AG08395 (cell line): ENCODE measurements around the gene MEGF6.

ENCODE experiments used
- DNase-seq: peaks from one replicate; pipeline ENCODE4 v3.0.0; 2012; ENCODE audit warnings: mixed read lengths, low spot score

MEGF6 gene

DNA sequence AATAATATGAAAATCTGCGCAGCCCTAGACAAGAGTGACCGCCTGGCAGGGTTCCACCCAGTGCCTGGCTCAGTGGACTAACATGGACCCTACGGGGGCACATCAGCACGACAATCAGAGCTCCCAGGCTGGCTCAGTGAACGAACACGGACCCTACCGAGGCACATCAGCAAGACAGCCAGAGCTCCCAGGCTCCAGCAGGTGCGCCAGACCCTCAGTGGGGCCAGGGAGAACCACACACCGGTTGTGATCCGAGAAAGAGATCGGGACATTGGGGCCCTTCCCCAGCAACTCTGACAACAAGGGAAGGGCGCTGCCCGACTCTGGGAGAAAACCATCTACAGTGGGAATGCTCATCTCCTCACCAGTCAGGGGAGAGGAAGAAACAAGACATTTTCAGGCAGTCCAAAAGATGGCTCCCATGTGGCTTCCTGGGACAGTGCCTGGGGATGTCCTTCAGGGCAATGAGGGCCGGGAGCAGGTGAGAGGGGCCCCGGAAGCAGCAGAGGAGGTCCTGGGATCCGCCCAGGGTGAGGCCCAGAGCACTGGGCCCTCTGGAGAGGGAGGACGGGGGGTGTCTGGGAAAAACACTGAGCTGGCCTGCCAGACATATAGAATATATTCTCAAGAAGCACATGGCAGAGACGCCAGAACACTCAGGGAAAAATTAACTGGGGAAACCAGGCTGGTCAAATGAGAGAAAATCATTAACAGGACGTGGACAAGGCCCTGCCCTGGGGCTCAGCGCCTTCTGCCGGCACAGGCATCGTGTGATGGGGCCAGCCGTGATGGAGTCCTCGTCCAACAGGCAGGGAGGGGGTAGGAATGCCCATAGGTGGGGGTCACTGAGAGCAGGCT, 152.0 kb downstream of the MEGF6 start:
- no peak for DNase-seq

DNA sequence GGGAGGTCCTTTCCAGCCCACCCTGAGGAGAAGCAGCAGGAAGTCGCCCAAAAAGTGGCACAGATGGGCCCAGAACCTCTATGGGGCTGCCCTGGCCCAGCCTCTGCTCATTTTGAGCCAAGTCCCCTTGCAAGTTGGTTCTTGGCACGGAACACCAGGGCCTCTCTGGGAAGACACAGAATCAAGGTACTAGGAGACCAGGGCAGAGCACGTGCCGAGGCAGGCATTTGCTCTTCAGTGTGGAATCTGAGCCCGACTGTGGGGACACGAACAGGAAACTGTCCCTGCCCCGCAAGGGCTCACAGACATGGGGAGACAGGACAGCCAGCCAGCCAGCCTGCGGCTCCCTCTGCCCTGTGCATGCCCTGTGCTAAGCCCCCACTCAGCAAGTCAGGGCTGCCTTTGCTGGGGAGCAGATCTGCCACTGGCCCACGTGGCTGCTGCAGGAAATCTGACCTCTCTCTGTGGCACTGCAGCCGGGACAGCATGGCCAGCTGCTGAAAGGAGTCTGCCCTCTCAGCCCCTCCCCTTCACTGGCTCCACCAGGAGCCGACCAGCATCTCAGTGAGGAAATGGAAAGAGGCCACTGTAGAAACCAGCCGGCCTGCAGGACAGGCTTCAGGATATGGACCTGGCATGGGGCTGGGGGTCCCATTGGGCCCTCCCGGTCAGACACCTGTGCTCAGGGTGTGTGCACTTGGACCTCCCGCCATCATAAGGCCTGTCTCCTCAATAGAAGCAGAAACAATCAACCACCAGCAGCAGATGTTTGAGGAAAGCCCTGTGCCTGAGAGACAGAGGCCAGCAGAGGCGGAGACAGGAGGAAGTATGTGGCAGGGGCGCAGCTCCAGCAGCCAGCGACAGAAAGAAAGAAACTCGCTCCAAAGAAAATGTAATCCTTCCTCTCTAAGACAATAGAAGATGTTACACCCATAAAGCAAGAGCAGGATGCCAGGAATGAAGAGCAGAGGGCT, 153.1 kb downstream of the MEGF6 start:
- no peak for DNase-seq

DNA sequence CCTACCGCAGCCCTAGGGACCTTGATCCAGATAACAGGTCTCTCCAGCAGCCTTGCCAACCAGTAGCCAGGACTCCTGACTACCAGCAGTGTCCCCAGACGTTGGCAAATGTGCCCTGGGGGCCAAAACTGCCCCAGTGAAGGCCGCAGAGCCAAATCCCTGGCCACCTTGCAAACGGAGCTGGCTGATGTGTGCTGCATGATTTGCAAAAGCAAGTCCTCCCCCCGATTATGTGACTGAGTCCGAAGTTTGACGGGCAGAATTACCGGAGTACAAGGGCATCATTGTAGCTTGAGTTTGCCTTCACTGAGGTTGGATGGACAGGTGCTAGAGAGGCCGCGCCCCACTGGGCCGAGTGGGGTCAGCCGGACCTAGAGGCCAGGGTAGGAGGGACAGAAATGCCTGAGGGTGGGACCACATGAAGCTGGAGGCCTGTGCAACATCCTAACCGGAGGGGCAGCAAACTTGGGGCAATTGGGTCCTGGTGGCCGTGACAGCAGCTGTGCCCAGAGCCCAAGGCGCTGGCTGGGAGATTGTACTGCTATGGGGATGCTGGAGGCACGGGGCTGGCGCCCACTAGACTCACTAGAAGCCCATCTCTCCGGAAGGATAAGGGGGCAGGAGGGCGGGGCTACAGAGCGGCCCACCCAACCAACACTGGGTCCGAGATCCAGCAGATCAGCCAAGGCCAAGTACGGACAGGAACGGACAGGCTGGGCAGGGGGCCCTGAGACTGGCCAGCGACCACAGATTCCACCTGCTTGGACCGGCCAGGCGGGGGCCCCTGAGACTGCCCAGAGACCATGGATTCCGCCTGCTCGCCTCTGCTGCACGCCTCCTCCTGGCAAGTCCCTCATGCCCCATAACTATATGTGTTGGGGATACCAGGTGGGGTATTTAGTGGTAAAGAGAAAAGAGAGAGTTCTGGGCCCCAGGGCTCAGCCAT, 154.1 kb downstream of the MEGF6 start:
- DNase-seq, result no peak

DNA sequence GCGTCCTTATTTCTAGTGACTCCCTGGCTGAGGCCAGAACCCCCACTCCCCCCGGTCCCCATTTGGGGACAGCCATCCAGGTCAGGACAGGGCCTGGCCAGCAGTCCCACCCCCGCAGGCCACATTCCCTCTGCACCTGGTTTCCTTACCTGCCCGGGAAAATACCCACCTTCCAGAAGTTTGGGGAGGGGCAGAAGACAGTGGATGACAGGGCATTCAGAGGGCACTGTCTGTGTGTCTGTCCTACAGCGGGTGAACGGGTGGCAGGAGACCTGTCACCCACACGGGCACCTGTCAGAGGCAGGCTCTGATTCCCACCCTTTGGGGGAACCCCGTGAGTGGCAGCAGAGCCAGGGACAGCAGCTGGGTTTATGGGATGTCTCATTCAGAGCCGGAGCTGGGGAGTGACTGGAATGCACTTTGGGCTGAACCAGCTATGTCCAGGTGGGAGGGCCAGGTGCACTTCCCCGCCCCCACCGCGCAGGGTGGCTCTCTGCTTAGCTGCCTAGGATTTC, 154.8 kb downstream of the MEGF6 start:
- no peak for DNase-seq

DNA sequence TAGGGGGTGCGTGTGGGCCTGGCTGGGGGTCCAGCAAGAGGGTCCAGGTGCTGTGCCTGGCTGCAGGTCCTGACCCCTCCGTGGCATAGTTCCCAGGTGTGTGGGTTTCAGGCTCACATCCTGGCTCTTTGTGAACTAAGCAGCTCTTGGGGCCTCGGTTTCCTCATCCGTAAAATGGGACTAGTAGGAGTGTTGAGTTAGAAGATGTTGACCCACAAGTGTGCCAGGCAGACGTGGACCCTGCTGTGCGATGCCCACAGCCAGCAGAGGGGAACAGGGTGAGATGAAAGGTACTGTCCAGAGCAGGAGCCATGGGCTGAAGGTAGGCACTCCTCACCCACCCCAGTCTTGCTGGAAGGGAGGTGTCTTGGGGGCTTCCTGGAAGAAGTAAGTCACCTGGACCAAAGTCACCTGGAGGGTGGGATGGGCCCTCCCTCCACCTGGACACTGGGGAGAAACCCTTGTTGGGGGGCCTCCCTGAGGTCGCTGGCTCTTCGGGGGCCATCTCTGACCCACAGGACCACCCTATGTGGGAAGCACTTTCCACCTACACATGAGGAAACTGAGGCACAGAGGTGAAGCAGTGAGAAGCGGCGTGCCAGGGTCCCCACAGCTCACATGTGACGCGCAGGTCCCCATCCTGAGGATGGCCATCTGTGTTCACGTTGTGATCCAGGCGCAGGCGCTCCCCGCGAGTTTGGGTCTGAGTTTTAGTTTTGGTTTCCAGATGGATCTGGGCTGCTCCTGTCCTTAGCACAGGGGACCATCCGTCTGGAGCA, 155.4 kb downstream of the MEGF6 start:
- no peak for DNase-seq

DNA sequence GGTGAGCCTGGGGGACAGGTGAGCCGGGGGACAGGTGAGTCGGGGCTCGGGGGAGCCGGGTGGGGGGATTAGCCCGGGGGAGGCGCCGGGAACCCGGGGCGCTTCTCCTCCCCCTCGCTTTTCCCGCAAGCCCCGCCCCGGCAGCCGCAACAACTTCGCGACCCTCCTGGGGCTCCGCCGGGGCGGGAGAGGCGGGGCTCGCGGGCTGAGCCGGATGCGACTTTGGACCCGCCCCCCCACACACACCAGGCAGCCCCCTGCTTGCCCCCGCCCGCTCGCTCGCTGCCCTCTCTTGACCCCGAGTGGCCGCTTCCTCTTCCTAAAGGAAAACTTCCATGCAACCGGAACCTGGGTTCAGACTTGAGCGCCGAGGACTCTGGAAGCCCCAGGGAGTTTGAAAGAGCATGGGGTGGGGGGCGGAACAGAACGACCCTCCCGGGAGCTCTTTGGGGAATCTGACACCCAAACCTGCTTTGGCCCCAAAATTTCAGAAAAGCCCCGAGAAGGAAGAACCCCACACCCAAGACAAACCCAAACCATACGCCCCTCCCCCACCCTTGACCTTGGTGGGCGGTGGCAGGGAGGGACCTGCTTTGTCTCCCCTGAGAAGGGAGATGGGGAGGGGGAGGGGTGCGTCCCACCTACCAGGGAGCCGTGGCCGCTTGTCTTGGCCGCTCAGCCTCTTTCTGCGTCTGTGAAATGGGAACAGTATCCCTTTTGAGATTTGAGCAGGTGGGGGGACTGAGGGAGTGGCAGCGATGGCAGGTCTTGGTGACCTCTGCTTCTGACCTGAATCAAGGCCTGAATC, 156.3 kb downstream of the MEGF6 start:
- DNase-seq, result no peak

DNA sequence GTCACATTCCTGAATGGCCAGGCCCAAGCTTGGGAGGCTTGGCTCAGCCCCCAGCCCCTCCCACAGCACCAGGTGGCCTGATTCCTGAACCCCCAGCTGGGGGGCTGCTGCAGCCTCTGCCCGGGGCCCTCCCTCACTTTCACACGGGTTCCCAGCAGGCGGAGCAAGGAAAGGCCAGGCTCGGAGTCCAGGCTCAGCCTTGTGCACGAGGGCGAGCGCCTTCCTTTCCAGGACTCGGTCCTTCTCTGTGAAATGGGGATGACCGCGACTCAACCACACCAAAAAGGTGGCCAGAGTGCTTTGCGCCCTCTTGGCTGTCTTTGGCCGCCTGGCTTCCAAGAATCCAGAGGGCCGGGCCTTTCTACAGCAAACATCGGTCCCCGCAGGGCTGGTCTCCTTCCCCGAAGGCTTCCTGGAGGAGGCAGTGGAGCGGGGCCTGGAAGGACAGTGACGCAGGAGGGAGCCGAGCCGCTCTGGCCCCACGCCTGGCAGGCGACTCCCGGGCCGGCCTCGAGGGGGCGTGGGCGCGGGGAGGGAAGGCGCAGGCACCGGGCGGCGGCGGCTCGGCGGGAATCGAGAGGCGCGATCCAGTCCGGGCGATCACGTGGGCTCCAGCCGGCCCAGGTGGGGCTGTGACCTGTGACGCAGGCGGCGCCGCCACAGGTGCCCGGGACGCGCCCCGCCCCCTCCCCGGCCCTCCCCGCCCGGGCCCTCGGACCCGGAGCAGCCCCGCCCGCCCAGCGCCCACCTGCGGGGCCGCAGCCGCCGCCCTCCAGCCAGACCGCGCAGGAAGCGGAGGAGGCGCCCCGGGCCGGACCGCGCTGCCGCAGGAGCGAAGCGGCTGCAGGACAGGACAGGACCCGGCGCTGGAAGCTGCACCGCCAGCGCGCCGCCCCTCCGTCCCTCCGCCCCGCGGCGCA, 157.2 kb downstream of the MEGF6 start, which contains the start of gene ARHGEF16:
Gene ARHGEF16 (plus strand): TSS at position 775 of the 920 bp plus-strand sequence. CDS start 8,420 bp downstream, outside the sequence.
- DNase-seq, result peak; percentile 54

DNA sequence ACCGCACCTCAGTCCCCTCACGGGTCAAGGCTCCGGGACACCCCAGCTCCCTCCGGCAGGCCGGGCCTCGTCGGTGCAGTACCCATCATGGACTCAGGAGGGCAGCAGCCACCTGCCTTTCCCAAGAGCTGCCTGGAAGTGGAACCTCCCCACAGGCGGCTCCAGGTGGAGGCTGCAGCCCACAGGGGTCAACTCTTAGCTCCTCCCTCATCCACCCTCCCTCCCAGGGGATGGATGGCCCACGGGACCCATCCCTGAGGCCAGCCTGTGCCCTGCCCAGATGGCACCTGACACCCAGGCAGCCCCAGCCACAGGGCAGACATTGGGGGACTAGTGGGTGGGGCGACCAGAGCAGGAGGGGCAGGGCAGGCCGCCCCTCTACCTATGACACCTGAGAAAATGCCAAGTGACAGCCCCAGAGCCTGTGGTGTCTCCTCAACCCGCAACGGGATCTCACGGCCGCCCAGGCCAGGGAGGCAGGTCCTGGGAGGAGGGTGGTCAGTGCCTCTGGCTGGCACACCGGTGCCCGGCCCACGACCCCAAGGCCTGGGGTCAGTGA, 158.0 kb downstream of the MEGF6 start:
- DNase-seq, result peak; percentile 89

DNA sequence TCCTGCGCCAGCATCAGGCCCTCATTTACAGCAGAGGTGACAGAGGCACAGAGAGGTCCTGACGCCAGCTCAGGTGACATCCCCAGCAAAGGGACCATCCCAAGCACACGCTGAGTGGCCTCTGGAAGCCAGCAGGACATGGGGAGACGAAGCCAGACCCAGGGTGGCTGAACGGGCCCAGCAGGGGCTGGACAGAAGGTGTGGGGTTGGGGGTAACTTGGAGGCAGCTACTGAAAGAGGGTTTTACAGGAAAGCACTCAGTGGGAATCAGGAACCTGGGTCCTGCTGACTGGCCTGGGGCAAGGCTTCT, 158.5 kb downstream of the MEGF6 start:
- DNase-seq, result no peak

DNA sequence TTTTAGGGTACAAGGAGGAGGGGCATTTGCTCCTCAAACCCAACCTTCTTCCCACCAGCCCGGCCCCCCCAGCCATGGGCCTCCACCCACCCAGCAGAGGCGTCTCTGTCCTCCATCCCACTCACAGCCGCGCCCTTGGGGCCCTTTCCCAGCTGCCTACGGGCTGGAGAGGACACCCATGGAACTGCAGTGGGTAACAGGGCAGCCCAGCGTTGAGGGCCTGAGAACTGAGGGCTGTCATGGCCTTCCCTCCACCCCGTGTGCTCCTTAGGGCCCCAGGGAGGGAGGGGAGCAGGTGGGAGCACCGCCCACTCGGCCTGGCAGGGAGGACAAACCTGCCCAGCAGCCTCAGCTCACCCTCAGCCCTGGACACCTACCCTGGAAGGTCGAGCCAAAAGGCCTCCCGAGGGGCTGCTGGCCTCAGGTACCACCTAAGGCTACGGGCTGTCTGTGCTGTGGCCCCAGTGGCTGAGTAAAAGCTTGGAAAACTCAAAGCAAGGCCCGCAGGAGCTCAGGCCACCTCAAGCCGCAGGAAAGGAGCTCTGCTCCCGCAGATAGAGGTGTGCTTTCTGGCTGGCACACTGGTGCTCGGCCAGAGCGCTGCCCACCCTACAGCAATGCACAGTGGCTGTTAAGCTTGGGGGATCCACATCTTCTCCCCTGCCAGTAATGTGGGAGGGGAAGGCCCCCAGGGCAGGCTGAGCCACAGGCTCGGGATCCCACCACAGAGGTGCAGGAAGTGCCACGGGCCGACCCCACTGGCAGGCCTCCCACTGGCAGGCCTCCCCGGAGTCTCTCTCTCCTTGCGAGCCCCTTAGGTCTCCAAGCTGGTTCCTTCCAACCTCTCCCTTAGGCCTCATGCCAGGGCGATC, 159.1 kb downstream of the MEGF6 start:
- no peak for DNase-seq

DNA sequence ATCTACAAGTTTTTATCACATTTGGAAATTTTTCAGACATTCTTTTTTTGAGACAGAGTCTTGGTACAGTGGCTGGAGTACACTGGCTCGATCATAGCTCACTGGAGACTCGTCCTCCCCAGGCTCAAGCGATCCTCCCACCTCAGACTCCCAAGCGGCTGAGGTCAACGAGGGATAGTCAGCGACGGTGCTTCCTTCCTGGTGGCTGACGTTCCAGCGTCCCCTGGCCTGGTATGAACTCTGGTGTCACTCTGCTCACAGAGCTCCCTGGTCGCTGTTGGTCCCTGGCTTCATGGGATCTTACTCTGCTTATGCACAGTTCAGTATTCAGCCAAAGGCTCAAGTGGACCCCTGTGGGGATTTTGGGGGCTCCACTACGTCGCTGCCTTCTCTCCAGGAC, 160.3 kb downstream of the MEGF6 start:
- no peak for DNase-seq

DNA sequence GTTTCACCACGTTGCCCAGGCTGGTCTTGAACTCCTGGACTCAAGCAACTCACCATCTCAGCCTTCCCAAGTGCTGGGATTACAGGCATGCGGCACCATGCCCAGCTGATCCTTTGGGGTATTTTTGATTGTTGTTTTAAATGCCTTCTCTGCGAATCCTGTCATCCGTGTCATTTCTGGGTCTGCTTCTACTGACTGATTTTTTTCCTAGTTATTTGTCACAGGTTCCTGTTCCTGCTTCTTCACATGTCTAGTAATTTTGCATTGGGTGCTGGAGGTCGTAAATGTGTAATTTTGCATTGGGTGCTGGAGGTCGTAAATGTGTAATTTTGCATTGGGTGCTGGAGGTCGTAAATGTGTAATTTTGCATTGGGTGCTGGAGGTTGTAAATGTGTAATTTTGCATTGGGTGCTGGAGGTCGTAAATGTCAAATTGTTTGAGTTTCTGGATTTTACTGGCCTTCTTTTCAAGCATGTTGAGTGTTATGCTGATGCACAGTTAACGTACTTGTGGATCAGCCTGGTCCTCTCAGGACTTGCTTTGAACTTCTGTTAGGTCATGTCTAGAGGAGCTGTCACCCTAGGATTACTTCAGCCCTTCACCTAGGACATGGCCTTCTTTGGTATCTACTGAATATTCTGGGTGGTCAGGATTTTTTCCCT, 161.0 kb downstream of the MEGF6 start:
- DNase-seq, result no peak

DNA sequence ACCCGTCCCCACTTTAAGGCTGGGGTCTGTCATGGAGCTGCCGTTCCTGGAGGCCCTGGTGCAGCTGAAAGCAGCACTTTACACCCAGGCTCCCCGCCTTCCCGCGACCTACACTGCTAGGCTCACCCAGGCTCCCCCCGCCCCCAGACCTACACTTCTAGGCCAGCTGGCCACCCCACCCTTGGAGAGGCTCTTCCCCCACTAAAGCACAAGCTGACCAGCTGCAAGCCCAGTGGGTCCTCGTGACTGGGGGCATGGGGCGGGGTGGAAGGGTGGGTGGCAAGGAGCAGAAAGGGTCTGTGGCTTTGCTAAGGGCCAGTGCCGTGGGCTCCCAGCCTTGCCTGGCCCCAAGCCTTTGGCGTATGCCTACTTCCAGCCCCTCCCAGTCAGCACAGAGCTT, 166.6 kb downstream of the MEGF6 start:
- DNase-seq, result no peak

DNA sequence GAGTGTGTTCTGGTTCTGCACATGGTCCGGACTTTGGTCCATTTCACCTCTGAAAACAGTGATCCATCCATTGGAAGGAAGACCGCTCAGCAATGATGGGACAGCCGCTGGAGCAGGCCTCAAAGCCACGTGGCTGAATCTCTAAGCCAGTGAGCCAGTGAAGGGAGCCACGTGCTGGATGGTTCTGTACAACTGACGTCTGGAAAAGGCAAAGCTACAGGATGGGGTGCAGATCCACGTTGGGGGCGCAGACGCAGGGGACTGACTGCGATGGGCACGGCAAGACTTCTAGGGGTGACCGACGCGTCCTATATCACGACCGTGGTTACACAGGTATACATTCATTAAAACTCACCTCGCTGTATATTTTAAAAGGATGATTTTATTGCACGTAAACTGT, 167.0 kb downstream of the MEGF6 start:
- DNase-seq, result no peak

DNA sequence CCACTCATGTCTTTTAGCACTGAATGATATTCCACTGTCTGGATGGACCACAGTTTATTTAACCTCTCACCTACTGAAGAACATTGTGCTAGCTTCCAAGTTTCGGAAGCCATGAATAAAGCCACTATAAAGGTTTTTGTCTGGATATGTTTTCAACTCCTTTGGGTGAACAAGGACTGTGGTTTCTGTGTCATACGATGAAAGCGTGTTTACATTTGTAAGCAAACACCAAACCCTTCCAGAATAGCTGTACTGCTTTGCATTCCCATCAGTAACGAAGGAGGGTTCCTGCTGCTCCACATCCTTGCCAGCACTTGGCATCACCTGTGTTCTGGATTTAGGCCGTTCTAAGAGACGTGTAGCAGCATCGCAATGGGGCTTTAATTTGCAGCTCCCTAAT, 167.5 kb downstream of the MEGF6 start:
- no peak for DNase-seq

DNA sequence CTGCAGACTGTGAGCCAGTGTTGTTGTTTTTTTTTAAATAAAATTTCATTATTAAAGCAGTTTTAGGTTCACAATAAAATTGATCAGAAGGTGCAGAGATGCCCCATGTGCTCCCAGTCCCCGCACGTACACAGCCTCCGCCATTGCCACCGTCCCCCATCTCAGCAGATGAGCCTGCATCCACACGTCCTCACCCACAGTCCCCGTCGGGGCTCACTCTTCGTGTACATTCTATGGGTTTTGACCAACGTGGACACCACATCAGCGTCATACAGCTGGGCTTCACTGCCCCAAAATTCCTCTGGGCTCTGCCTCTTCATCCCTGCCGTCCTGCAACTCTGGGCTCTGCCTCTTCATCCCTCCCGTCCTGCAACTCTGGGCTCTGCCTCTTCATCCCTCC, 168.4 kb downstream of the MEGF6 start:
- no peak for DNase-seq

DNA sequence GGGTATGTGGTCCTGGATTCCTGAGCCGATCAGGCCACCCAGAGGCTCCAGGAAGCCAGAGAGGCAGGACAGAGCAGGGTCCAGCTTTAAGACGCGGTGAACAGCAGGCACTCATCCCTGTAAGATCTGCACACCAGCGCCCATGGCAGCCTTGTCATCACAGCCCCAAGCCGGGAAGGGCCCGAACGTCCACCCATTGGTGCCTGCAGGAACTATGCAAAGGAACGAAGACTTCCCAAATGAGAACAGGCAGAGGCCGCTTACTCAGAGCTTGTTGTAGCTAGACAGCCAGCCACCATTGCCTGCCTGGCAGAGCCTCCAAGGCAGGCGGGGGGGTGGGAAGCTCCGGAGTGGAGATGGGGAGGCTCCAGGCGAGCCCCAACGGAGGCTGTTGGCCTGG, 169.0 kb downstream of the MEGF6 start:
- DNase-seq, result no peak
